ENCODE measurements around the gene ADAMTS5. TPM values are rescaled to one million over a fixed set of nuclear protein-coding genes. Genes with fewer than 3 reads are reported as not detected.

The ADAMTS5 gene
- total RNA-seq, 1 donor from 2014 or later = 5.6 TPM

DNA sequence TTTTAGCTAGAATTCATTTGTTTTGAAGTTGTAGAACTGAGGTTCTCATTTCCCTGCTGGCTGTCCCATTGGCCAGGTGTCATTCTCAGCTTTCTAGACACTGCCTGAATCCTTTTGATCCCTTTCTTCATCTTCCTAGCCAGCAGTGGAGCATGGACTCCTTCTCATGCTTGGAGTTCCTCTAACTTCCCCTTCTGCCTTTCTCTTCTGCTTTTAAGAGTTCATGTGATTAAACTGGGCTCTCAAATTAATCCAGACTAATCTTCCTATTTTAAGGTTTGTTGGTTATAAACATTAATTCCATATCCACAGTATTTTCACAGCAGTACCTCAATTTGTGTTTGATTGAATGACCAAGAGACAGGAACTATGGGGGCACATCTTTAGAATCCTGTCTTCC lies 52.3 kb downstream of the ADAMTS5 start:
- intact Hi-C loops (cut with DNase I) = no loop called here
- no peaks in the 10 kb centered on the region for H3K36me3 ChIP-seq
- no peaks in the 10 kb centered on the region for H3K4me1 ChIP-seq
- H3K27ac ChIP-seq = no peak overlapping the region
- ATAC-seq (no peak), DNase-seq (no peak)
- no peaks in the 10 kb centered on the region for H3K9me3 ChIP-seq
- H3K27me3 ChIP-seq (ENCODE audit: low read depth) = no peaks in the 10 kb centered on the region
- TF ChIP-seq CTCF (IDR thresholded peaks at IDR 0.05) = no peak
- H3K4me3 ChIP-seq = no peak overlapping the region

- no peaks in the 10 kb centered on the region for H3K36me3 ChIP-seq
- H3K27me3 ChIP-seq (ENCODE audit: low read depth) = no peaks in the 10 kb centered on the region
- intact Hi-C loops (cut with DNase I) = no loop called here
- no peaks in the 10 kb centered on the region for H3K4me1 ChIP-seq
- no peaks in the 10 kb centered on the region for H3K9me3 ChIP-seq
- ATAC-seq (no peak), DNase-seq (no peak)
- no peak for TF ChIP-seq CTCF (IDR thresholded peaks at IDR 0.05)
- no peak overlapping the region for H3K27ac ChIP-seq
- no peak overlapping the region for H3K4me3 ChIP-seq
Observed at GRCh38 chr21:26912466-26912865, 54.4 kb downstream of the ADAMTS5 start.

DNA sequence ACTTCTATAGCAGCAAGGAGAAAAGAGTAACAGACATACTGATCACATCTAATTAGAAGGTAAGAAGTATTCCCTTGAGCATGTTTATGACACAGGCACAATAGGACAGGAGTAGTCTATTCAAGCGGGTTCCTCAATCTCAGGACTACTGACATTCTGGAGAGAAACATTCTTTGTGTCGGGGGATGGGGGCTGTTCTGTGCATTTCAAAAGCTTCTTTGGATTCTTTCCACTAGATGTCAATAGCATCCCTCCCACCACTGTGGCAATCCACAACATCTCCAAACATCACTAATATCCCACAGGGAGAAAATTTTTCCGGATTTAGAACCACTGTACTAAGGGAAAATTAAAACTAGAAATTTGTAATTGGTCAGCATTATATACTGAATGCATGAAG lies 56.9 kb downstream of the ADAMTS5 start:
- no peak overlapping the region for H3K27ac ChIP-seq
- intact Hi-C loops (cut with DNase I) = no loop called here
- H3K4me3 ChIP-seq = no peak overlapping the region
- no peak for TF ChIP-seq CTCF (IDR thresholded peaks at IDR 0.05)
- DNase-seq (no peak), ATAC-seq (no peak)
- no peaks in the 10 kb centered on the region for H3K27me3 ChIP-seq (ENCODE audit: low read depth)
- H3K36me3 ChIP-seq = no peaks in the 10 kb centered on the region
- H3K9me3 ChIP-seq = no peaks in the 10 kb centered on the region
- no peaks in the 10 kb centered on the region for H3K4me1 ChIP-seq

GRCh38 chr21:26900980-26901379 lies 65.9 kb downstream of the ADAMTS5 start:
- no peak for TF ChIP-seq CTCF (IDR thresholded peaks at IDR 0.05)

DNA sequence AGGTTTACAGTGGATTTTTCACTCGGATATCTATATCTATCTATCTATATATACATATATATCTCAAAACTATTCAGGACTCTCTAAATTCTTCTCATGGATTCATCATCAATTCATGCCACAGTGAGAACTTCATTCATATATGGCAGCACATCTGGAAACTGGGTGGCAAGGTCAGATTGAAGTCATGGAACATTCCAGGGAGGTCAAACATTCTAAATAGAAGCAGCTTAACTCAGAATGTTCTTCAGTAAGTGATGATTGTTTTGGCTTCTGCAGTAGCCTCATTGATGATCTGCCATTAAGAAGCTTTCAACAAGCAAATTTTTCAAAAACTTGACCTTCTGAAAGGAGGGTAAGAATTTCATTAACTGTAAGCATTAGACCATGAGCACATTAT lies 74.7 kb downstream of the ADAMTS5 start:
- TF ChIP-seq CTCF (IDR thresholded peaks at IDR 0.05) = no peak
- intact Hi-C loops (cut with DNase I) = no loop called here
- H3K27ac ChIP-seq = no peak overlapping the region
- DNase-seq (no peak), ATAC-seq (no peak)
- H3K4me3 ChIP-seq = no peak overlapping the region
- H3K27me3 ChIP-seq (ENCODE audit: low read depth) = no peaks in the 10 kb centered on the region
- no peaks in the 10 kb centered on the region for H3K36me3 ChIP-seq
- H3K9me3 ChIP-seq = no peaks in the 10 kb centered on the region
- no peaks in the 10 kb centered on the region for H3K4me1 ChIP-seq

More at GRCh38 chr21:26900980-26901379, 65.9 kb downstream of the ADAMTS5 start:
- Histone ChIP-seq H3K9me3 (no peaks in the 10 kb centered on the region), H3K36me3 (no peaks in the 10 kb centered on the region), H3K4me1 (no peaks in the 10 kb centered on the region), H3K27ac (no peak overlapping the region), H3K27me3 (ENCODE audit: low read depth) (no peaks in the 10 kb centered on the region), H3K4me3 (no peak overlapping the region)
- intact Hi-C loops (cut with DNase I) = no loop called here
- no peak for DNase-seq
- no peak for ATAC-seq

DNA sequence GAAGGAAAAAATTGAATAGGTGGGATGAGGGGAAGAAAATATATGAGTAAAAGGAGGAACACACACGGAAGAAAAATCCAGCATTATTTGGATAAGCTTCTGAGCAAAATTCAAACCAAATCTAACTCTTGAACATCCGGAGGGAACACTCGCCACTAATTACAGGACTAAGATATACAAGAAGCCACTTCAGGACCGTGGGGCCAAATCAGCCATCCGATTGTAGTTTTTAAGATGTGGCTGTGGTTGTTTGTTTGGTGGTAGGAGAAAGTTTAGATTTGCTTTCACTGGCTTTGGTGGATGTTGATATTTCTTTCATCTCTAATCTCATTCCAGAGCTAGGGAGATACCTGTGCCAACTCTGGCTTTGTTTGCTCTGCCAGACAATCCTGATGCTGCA lies 78.0 kb downstream of the ADAMTS5 start:
- H3K27me3 ChIP-seq (ENCODE audit: low read depth) = no peaks in the 10 kb centered on the region
- no peak for ATAC-seq
- H3K9me3 ChIP-seq = no peaks in the 10 kb centered on the region
- no peak overlapping the region for H3K27ac ChIP-seq
- H3K36me3 ChIP-seq = no peaks in the 10 kb centered on the region
- H3K4me3 ChIP-seq = no peak overlapping the region
- no peak for DNase-seq
- no peak for TF ChIP-seq CTCF (IDR thresholded peaks at IDR 0.05)
- intact Hi-C loops (cut with DNase I) = no loop called here
- no peaks in the 10 kb centered on the region for H3K4me1 ChIP-seq
